Hindlimb muscle (tissue), 1 donor: ENCODE measurements around the gene ATP2A2. TPM values are rescaled to one million over a fixed set of nuclear protein-coding genes. Genes with fewer than 3 reads are reported as not detected.

Experiments used
- DNase-seq: peaks from one replicate; pipeline ENCODE4 v3.0.0-alpha.2; 2013
- polyA plus RNA-seq: library from polyadenylated mRNA; unstranded; fragments of 120-200 nt; gene quantifications from one replicate; pipeline ENCODE4 v1.2.1, GENCODE V29; 2013; ENCODE audit not compliant: insufficient read length

ATP2A2 gene
- polyA plus RNA-seq, 1 donor: 587 TPM

DNA sequence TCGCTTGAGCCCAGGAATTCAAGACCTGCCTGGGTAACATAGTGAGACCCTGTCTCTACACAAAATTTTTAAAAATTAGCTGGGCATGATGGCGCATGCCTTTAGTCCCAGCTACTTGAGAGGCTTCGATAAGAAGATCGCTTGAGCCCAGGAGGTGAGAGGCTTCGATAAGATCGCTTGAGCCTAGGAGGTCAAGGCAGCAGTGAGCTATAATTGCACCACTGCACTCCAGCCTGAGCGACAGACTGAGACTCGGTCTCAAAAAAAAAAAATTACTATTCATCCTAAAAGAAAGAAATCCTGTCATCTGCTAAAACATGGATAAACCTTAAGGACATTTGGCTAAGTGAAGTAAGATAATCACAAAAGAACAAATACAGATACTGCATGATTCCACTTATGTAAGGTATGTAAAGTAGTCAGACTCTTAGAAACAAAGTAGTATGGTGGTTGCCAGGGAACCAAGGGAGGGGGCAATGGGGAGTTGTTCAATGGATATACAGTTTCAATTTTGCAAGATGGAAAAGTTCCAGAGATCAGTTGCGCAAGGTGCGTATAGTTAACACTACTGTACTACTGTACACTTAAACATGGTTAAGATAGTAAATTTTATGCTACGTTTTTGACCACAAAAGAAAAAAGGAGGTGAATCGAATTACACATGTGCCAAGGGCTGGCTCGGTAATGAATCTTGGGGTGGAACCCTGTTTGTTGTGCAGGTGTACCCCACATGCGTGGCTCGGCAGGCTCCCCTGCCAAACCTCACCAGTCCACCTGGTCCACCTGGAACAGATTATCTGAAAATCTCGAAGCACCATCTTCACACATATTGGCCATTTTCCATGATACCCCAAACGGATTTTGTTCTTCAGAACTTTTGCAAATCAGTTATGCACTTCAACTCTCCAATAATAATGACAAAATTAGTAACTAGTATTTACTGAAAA is 18.3 kb upstream of the ATP2A2 start:
- no peak for DNase-seq

DNA sequence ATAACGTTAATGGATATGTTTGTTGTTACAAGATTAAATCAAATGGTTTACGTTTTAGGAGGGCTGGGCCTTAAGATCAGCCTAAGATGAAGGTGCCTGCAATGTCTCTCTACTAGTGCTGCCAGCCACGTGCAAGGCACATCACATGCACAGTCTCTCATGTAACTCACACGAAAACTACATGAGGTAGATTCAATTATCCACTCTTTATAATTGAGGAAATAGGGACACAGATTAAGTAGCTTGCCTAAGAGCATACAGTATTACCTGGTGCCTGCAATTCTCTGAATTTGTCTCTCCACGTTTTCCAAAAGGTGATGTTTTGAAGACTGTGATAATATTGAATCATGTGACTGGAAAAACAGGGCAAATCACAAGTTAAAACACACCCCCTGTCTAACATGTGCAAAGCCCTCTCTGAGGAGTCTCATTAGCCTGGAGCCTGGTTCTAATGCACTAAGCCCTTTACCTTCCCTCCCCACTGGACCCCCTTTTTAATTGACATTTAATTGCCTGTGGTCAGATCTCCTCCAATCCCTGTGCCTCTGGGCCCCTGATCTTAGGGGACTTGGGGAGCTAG is 14.6 kb upstream of the ATP2A2 start:
- DNase-seq: no peak

DNA sequence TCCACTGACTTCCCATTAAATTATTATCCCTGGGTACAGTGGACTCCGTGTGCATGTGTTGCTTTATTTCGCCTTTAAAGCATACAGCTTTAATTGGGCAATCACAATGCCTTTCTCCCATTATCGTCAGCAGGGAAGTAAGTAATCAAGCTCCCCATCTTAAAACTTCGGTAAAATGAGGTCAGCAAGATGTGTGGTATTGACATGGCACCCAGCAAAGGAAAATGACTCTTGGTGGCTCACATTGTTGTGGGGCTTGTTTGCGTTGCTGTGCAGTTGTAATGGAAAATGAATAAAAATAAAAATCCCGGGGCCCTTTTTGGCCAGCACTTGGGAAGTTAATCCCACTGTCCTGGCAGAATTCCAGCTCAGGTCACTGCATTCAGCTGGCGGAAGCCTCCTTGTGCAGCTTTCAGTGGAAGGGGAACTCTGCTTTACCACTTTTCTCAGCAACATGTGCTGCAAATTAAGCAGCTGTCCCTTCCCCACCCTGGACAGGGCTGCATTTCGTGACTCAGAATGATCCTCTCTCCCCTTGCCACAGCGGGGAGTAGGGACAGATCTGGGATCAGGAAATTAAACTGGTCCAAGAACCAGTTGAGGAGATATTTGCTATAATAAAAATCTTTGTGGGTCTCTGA is 13.9 kb upstream of the ATP2A2 start:
- DNase-seq: peak; percentile 90

DNA sequence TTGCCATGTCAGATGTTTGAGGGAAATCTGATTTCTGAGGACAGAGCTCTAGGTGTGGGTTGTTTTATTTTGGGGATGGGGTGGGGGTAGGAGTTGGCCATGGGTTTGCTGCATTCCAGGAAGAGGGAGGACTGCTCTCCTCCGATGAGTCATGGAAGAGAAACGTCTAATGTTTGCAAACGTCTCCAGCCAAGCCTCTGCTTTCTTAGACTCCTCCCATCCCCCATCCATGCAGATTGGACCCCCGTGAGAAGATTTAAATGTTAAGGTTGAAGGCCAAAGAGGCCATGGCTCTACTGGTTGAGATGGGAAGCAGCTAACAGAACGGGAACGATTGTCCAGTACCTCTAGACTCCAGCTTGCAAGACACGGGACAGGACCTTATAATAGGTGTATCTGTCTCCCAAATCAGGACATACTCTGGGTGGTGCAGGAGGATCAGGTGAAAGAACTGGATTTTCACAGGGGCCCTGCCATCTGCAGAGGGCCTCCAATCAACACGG is 11.4 kb upstream of the ATP2A2 start:
- no peak for DNase-seq

DNA sequence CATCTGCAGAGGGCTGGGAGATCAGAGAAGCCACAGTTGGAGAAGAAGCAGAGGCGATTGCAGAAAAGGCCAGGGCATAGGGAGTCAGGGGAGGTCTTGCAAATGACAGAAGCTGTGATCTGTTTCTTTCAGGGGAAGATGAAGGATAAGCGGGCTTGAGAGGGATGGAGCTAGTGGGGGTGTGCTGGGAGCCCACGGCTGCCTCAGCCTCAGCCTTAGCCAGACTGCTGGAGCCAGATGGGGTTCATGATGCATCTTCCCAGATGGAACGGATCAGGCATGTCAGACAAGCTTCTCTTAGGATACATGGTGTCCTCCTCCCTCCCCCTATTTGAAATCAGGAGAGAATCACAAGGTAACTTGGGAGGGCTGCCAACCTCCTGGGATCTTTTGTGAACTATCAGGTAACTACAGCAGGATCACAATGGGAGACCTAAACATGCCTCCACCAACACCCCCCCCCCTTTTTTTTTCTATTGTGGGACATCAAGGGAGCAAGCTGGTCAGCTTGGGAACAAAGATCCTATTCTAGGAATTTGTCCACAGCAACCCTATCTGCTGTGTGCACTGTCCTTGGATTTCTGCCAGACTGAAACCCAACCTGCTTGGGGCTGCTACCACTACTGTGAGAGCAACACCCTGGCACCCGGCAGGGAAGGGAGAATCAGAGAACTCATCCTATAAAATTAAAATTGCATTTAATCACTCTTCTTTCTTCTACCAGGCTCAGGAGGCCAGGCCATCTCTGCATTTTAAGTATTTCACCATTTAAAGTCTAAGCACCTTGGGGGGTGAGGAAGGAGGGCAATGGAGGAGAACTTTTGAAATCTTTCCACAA is 10.7 kb upstream of the ATP2A2 start:
- no peak for DNase-seq

DNA sequence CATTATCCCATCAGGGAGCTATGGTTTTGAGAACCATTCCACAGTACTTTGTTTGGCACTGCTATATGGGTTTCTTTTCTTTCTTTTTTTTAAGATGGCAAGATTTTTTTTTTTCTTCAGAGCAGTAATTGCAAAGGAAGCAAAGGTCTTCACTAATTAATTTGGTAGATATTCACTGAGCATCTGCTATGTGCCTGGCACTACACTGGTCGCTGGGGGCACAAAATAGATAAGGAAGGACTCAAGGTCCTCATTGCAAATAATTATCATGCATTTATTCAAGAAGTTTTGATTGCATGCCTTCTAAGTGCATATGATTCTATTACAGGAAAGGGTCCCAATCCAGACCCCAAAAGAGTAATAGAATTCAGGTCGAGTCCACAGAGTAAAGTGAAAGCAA is 10.0 kb upstream of the ATP2A2 start:
- no peak for DNase-seq

DNA sequence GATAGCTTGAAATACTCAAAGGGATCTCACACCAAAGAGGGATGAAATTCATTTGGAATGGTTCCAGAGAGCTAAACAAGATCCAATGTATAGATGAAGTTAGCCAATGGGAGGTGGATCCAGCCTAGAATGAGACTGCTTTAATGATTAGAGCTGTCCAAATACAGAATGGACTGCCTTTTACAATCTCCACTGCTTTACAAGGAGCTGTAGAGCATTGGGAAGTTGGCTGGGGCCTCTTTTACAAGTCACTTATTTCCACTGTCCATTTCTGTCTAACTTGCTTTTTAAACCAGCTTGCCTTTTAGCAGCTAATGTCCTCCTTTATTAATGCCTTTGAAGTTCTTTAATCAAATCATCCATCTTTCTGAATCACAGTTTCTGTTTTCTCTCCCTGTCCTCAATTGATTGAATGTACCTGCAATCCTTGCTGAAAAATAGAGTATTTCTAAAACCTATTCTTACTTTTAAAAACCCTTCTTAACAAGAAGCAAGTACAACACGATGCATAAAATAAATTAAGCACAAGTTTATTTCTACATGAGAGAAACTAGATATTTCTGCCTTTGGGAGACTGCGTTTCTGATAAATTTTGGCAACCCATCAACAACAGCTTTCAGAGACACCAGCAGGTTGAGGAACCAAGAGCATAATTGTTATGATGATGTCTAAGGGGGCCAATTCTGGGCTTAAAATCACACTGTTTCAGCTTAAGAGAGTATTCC is 3.4 kb upstream of the ATP2A2 start:
- DNase-seq: no peak

DNA sequence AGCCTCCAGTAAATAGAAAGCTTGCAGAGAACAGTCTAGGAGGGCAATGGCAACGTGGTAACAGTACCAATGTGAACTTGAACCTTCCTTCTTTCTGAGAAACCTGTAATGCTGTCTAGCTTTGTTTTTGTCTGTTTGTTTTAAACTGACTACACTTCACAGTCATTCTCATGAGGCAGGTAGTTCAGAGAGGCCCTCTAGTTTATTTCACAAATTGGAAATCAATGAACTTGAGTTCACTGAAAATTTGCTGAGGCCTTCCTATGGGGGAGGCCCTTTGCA is 2.9 kb upstream of the ATP2A2 start:
- no peak for DNase-seq

DNA sequence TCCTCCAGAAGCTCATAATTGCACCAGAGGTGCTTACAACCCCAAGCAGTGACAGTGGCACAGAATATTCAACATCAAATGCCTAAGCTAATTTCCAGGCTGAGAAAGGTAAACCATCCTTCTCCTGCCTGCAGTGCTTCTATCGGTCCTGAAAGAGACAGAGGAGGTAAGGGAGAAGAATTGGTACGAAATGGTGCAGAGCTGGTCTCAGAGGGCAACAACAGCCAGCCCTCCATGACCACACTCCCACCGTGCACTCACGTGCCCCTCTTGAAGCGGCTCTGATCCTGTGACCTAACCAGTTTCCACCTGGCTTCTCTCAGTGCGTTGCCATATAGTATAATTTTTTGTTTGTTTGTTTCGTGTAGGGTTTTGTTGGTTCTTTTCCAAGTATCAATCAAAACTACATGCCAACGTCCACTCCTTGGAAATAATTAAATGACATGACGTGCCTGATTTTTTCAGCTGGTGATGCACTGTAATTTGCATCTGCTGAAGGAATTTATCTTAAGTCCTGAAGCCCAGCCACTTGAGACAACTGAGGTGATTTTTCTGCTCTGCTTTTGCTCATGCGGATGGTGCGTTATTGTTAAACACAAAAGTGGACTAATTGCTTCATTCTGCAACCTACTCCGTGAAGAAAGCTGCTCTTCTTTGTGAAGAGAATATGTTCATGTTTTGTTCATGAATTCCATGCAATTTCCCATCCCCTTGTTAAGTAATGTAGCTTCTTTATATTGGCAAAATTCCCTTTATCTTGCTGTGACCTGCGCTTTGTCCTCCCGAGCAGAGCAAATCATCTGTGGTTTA is 1.3 kb upstream of the ATP2A2 start:
- DNase-seq: peak; percentile 25

DNA sequence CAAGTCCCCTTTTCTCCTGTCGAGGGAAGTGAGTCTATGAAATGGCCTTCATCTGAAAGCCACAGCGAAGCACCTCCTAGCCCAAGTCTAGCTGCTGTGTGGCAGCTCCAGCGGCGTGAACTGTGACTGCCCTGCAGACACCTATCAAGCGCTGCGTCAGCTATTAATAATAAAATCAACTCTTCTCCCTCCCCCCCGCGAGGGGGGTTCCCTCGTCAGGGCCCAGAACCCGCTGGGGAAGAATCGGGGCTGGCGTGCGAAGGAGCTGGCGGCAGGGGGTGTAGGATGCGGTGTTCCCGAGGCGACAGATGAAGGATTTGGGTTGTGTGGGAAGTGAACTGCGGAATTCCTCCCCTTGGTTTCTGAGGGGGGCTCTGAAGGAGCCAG is 662 bp upstream of the ATP2A2 start:
- DNase-seq: no peak

DNA sequence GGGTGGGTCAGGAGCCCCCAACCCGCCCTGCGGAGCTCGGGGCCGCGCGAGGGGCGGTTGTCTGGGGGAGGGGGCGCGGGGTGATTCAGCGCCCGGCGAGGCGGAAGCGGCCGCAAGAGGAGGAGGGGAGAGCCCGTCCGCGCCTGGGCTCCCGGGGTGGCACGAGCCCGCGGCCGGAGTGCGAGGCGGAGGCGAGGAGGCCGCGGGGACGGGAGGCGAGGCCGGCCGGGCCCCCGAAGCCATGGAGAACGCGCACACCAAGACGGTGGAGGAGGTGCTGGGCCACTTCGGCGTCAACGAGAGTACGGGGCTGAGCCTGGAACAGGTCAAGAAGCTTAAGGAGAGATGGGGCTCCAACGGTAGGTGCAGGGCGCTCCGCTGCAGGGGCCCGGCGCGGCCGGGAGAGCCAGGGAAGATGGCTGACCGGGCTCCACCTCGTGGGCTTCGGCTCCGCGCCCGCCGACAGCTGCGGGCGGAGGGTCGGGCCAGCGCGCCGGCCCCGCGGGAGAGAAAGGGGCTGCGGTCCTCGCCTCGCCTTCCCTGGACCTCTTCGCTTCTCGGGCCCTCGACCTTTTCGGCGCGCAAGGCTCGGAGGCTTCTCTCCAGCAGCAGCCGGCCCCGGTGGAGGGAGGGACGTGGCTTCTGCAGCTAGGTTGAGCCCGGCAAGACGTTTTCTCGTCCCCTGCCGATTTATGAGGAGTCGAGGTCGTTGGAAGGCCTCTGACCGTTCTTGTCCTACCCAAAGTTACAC is 677 bp downstream of the ATP2A2 start:
- peak; percentile 55 for DNase-seq

DNA sequence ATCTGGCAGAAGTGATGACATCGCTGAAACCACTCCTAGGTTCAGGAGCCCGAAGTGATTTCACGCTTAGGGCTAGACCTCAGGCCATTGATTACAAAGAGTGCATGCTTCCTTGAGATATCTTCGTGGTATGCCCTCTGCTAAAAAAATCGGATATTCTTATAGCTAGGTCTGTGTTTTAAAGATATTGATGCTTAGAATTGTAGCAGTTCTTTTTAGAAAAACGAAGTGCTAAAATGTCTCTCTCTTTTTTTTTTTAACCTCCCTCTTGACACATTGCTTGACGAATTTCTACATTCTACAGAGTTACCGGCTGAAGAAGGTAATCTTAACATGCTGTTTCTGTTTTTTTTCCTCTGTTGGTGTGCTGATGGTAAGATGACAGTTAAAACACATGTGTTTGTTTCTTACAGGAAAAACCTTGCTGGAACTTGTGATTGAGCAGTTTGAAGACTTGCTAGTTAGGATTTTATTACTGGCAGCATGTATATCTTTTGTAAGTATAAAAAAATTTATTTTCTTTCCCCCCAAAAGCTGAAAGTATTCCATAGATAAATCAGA is 1.3 kb downstream of the ATP2A2 start:
- DNase-seq: no peak

DNA sequence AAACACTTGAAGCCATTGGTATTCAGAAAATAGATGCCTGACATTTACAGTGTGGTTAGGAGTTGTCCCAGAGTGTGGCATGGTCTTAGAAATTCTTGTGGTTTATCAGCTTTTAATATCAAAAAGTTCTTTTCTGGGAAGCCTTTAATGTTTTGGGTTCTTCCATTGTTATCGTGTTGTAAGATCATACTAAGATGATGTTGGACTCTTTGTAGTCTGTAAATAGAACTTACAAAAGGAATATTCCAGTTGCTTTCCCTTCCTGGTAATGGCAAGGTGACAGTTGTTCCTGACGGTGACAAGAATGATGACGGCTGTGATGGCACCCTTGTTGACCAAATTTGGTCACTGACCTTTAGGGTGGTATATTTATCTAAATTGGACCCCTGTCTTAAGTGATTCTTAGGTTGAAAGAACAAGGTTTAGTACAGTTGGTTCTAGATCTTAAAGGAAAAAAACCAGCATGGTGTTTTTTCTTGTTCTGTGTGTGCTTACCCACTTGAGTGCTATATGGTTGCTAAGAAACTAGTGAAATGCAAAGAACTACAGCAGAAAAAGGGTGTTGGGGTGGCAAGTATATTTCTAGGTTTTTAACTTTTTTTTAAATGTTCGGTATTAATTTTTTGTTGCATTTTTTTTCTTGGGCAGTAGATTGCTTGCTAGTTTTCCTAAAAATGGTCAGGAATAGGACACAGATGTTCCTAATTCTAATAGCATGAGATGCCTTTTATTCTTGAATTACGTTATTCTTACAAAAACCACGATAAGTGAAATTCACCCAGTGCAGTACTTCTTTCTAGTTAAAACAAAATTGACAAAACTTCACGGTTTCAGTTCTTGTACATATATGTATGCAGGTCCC is 2.1 kb downstream of the ATP2A2 start:
- no peak for DNase-seq

DNA sequence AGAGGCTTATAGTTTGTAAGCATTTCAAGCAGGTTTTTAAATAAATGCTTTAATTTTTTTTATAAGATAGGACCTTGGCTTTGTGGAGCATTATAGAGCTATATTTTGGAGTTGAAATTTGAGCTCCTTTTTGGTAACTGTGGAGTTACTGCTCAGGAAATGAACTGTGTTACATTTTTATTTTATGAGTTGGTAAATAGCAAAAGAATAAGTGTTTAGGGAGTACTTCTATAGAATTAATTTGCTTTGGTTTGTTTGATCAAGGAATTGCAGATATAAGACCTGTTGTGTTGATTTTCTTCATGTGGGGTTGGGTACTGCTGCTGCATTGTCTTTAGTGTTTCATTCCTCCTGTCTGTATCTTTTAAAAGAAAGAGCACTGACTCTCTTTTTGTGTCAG is 3.5 kb downstream of the ATP2A2 start:
- DNase-seq: no peak

DNA sequence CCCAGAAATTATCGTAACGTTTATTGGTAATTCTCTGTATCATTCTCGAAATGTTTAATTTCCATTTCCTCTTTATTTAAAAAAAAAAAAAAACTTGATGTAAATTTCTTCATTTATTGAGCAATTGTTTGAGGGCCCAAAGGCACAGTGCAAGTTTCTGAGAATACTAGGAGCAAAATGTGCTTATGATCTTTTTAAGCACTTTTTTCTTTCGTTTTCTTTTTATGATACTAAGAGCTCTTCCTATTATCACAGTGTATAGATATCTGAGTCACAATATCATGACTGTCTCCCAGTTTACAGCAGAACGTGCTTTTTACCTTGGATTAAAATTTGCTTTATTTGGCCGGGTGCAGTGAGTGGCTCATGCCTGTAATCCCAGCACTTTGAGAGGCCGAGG is 5.6 kb downstream of the ATP2A2 start:
- no peak for DNase-seq

DNA sequence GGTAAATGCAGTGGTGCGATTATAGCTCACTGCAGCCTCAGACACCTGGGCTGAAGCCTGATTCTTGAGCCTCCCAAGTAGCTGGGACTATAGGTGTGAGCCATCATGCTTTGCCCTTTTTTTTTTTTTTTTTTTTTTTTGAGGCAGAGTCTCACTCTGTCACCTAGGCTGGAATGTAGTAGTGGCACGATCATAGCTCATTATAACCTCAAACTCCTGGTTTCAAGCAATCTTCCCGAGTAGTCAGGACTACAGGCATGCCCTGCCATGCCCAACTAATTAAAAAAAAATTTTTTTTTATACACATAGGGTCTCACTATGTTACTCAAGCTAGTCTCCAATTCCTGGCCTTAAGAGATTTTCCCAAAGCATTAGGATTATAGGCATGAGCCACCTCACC is 6.9 kb downstream of the ATP2A2 start:
- no peak for DNase-seq

DNA sequence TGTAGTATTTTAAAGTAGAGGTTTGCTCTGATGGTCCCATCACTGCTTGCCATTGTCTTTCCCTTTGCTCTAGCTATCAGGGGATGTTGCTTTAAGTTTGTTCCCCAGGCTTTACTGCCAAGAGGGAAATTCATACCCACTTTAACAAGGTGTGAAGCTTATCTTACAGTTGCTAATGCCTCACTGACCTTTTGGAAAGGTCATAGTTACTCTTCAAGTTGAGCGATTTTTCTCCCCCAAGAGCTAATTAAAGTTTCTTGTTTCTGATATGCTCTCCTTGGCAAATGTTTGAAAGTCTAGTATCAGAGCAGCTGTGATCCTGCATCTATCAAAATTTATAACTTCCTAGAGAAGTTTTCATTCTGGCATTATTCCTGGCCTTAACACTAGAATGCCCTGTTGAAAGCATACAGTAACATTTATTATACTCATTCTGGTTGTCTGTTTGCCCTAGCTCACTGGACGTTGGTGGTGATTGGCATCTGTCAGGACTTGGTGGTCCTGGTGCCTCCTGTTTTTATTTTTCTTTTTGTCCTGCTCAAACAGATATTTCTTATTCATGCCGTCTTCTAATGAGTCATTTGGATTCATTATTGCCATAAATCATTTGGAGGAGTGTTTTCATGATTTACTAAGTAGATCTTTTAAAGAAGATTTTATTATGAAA is 8.1 kb downstream of the ATP2A2 start:
- DNase-seq: no peak

DNA sequence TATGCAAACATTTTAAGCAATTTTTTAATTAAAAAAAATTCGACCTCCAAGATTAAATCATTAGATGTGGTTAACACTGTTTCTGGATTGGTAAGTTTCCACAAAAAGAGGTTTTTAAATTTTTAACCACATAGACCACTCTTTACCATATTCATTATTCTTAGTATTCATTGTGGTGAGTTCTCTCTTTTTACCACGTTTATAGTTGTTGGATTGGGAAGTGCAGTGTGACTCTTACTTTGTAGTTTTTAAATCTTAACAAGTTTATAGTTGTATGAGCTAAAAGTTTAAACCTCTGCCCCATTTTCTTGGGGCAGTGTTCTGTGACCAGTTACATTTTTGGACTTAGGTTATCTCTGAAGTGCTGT is 8.6 kb downstream of the ATP2A2 start:
- DNase-seq: no peak
